Activated T-cell treated with anti-CD3 and anti-CD28 coated beads, Interleukin-2, amount 50 U/mL, for 24 hours (primary cell): Measurements from ENCODE around the gene GJE1.
"Not testable (repeated sequence)": the region's sequence is repeated elsewhere in the genome, so short reads cannot be mapped to it uniquely, and the experiment has no call there.

ENCODE experiments used
- DNase-seq: peaks from one replicate; pipeline ENCODE4 v3.0.0-alpha.2; 2020
- H3K27ac Mint-ChIP-seq: 2 replicates; pipeline ENCODE4 v1.8.0; 2020; ENCODE audit warnings: mild to moderate bottlenecking, mixed read lengths
- H3K27me3 Mint-ChIP-seq: 2 replicates; pipeline ENCODE4 v1.8.0; 2020; ENCODE audit warnings: mixed read lengths
- H3K36me3 Mint-ChIP-seq: 2 replicates; pipeline ENCODE4 v1.8.0; 2020; ENCODE audit warnings: low read depth, mixed read lengths
- H3K4me1 Mint-ChIP-seq: 2 replicates; pipeline ENCODE4 v1.8.0; 2020; ENCODE audit warnings: low read depth, mixed read lengths
- H3K4me3 Mint-ChIP-seq: 2 replicates; pipeline ENCODE4 v1.8.0; 2020; ENCODE audit warnings: mild to moderate bottlenecking, moderate library complexity, mixed read lengths
- H3K9me3 Mint-ChIP-seq: 2 replicates; pipeline ENCODE4 v1.8.0; 2020; ENCODE audit warnings: mixed read lengths

Gene GJE1, protein sequence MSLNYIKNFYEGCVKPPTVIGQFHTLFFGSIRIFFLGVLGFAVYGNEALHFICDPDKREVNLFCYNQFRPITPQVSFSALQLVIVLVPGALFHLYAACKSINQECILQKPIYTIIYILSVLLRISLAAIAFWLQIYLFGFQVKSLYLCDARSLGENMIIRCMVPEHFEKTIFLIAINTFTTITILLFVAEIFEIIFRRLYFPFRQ

DNA sequence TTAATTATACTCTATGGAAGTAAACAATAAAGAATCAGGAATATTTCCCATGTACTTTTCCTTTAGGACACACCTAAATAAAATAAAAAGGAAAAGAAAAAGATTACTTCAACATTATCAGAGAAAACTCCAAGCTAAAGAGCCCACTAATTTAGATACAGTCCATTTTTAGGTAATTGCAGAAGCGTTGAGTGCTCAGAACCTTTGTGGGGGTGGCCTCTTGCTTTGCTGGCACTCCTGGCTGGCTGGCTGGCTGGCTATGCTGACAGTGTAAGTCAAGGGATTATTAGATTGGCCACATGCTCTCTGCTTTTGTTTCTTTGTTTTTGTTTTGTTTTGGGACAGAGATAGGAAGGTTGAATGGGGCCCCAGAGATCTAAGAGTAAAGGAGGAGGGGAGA lies at the start of gene GJE1:
Gene GJE1 (plus strand): TSS at position 301 of the 400 bp plus-strand sequence. CDS start 234 bp downstream, outside the sequence.
- H3K4me1 Mint-ChIP-seq: no peaks in the 10 kb centered on the region

DNA sequence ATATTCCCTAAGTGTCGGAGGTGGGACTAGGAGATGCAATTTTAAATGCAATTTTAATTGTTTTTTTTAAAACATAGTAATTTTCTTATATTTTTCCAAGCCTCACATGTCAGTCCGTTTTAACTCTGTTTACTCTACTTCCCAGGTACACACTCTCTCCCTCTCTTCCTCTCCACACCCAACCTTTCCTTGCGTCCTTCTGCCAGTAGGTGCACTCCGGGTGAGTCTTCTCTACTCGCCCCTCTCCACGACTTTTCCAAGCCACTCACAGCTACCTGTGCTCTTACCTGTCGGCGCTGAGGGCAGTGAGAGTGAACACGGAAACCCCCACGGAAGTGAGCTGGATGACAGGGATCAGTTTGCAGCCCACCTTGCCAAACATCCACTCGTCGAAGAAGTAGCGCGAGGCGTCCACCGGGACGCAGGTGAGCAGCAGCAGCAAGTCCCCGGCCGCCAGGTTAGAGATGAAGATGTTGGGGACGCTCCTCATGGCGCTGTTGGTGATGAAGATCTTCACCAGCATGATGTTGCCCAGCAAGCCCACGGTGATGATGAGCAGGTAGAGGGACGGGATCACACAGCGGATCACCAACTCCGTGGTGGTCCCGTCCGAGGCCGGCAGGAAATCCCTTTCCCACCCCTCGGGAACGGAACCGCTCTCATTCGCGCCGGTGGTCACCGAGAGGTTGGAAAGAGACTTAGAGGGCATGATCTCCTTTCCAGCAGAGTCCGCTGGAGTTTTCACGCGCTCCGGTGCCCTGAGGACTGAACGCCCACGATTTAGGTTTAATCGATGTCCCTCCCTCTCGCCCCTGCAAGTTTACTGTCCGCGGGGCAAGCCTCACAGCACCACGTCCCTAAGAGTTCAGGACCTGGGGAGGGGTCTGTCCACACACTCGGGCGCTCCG lies 44.5 kb upstream of the GJE1 start:
- DNase-seq: no peak
- H3K9me3 Mint-ChIP-seq: no peaks in the 10 kb centered on the region

More for the DNA sequence above, at the start of gene GJE1:
- Mint-ChIP-seq H3K36me3 (no peaks in the 10 kb centered on the region), H3K4me3 (no peak within 1 kb of the TSS), H3K9me3 (no peaks in the 10 kb centered on the region), H3K27ac (no peak within 1 kb of the TSS), H3K27me3 (peaks cover 38% of the 10 kb centered on the region)
- DNase-seq: no peak

DNA sequence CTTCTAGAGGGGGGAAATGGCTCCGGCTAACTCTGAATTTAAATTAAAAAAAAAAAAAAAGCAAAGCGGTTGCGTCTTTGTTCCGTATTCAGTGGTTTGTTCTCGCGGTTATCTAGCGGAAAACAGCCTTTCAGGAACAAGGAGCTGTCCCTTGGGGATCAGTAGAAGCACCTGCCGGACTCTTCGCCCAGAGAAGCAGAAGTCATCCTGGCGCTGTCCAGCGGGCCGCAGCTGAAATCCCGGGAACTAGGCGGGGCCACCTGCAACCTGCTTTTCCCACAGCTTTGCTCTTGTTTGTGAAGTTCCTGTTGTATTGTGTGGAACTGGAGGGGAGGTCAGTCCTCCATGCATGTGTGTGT lies 43.9 kb upstream of the GJE1 start:
- H3K27ac Mint-ChIP-seq: no peak overlapping the region
- H3K27me3 Mint-ChIP-seq: peaks cover 30% of the 10 kb centered on the region
- no peaks in the 10 kb centered on the region for H3K36me3 Mint-ChIP-seq
- H3K4me3 Mint-ChIP-seq: no peak overlapping the region
- DNase-seq: no peak
- peaks cover 12% of the 10 kb centered on the region for H3K4me1 Mint-ChIP-seq
- H3K9me3 Mint-ChIP-seq: peaks cover 2% of the 10 kb centered on the region

More for the DNA sequence above, 44.5 kb upstream of the GJE1 start:
- Mint-ChIP-seq H3K4me3 (peak overlapping the region; percentile 6), H3K36me3 (no peaks in the 10 kb centered on the region), H3K4me1 (peaks cover 17% of the 10 kb centered on the region), H3K27ac (no peak overlapping the region), H3K27me3 (peaks cover 37% of the 10 kb centered on the region)

GRCh38 chr6:142104820-142105219 lies 27.9 kb upstream of the GJE1 start:
- H3K27me3 Mint-ChIP-seq, H3K27ac Mint-ChIP-seq, H3K36me3 Mint-ChIP-seq, H3K4me3 Mint-ChIP-seq, H3K9me3 Mint-ChIP-seq, H3K4me1 Mint-ChIP-seq, DNase-seq: not testable (repeated sequence)

DNA sequence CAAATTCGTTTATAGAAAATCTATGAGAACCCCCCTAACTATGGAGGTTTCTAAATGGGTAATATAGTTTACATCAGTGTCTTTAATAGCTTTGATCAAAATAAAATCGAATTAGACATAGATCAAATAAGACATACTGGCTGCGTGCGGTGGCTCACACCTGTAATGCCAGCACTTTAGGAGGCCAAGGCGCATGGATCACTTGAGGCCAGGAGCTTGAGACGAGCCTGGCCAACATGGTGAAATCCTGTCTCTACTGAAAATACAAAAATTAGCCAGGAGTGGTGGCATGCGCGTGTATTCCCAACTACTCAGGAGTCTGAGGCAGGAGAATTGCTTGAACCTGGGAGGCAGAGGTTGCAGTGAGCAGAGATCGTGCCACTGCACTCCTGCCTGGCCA lies 21.9 kb upstream of the GJE1 start:
- H3K9me3 Mint-ChIP-seq, DNase-seq, H3K36me3 Mint-ChIP-seq, H3K4me1 Mint-ChIP-seq, H3K4me3 Mint-ChIP-seq, H3K27ac Mint-ChIP-seq, H3K27me3 Mint-ChIP-seq: not testable (repeated sequence)

DNA sequence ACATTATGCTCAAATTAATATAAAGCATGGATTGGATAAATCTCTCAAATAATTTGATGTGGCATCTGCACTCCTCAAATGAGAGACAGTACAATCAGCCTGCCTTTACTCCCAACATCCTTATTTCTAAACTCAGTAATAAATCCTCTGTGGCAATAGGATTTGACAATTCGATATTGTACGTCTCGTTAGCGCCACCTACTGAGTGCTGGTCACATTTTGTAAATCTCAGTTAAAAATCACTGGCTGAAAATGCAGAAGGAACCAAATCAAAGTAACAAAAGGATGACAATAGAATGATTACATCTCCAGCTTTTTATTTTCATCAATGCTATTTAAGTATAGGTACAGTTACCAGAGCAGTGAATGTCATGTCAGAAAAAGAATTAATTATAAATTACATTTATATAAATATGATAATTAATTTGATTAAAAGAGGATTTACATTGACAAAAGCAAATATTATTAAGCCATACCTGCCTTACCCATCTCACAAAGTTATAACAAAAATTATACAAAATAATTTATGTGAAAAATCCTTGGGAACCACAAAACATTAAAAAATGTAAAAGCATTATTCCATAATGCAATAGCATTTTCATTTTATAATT lies 20.2 kb upstream of the GJE1 start:
- Mint-ChIP-seq H3K27ac (no peak overlapping the region), H3K36me3 (no peaks in the 10 kb centered on the region), H3K27me3 (peaks cover 5% of the 10 kb centered on the region), H3K9me3 (no peaks in the 10 kb centered on the region), H3K4me3 (no peak overlapping the region), H3K4me1 (no peaks in the 10 kb centered on the region)
- peak; percentile 65 for DNase-seq

- H3K27ac Mint-ChIP-seq: no peak overlapping the region
- H3K4me1 Mint-ChIP-seq: no peaks in the 10 kb centered on the region
- no peaks in the 10 kb centered on the region for H3K9me3 Mint-ChIP-seq
- H3K36me3 Mint-ChIP-seq: no peaks in the 10 kb centered on the region
- H3K27me3 Mint-ChIP-seq: peaks cover 13% of the 10 kb centered on the region
- no peak overlapping the region for H3K4me3 Mint-ChIP-seq
- DNase-seq: no peak
Measured at GRCh38 chr6:142117366-142117765, 15.4 kb upstream of the GJE1 start.

GRCh38 chr6:142118328-142118727 lies 14.4 kb upstream of the GJE1 start:
- Mint-ChIP-seq H3K36me3 (no peaks in the 10 kb centered on the region), H3K9me3 (no peaks in the 10 kb centered on the region), H3K27me3 (peaks cover 13% of the 10 kb centered on the region), H3K4me1 (no peaks in the 10 kb centered on the region), H3K4me3 (no peak overlapping the region), H3K27ac (no peak overlapping the region)
- no peak for DNase-seq

- DNase-seq: no peak
- Mint-ChIP-seq H3K27me3 (peaks cover 12% of the 10 kb centered on the region), H3K4me1 (no peaks in the 10 kb centered on the region), H3K9me3 (no peaks in the 10 kb centered on the region), H3K4me3 (no peak overlapping the region), H3K27ac (no peak overlapping the region), H3K36me3 (no peaks in the 10 kb centered on the region)
Measured at GRCh38 chr6:142118925-142119324, 13.8 kb upstream of the GJE1 start.

GRCh38 chr6:142121342-142121741 lies 11.4 kb upstream of the GJE1 start:
- Mint-ChIP-seq H3K4me3 (no peak overlapping the region), H3K36me3 (no peaks in the 10 kb centered on the region), H3K27ac (no peak overlapping the region), H3K27me3 (peaks cover 8% of the 10 kb centered on the region), H3K9me3 (no peaks in the 10 kb centered on the region), H3K4me1 (no peaks in the 10 kb centered on the region)
- DNase-seq: no peak

- Mint-ChIP-seq H3K9me3 (no peaks in the 10 kb centered on the region), H3K36me3 (no peaks in the 10 kb centered on the region), H3K4me3 (no peak overlapping the region), H3K27ac (no peak overlapping the region), H3K4me1 (no peaks in the 10 kb centered on the region), H3K27me3 (peaks cover 32% of the 10 kb centered on the region)
- no peak for DNase-seq
Measured at GRCh38 chr6:142130814-142131213, 1.9 kb upstream of the GJE1 start.

GRCh38 chr6:142138876-142139275 lies 6.2 kb downstream of the GJE1 start:
- no peak overlapping the region for H3K27ac Mint-ChIP-seq
- no peak for DNase-seq
- no peaks in the 10 kb centered on the region for H3K4me1 Mint-ChIP-seq
- H3K9me3 Mint-ChIP-seq: no peaks in the 10 kb centered on the region
- no peak overlapping the region for H3K4me3 Mint-ChIP-seq
- peaks cover 20% of the 10 kb centered on the region for H3K27me3 Mint-ChIP-seq
- no peaks in the 10 kb centered on the region for H3K36me3 Mint-ChIP-seq

- Mint-ChIP-seq H3K27me3 (peaks cover 17% of the 10 kb centered on the region), H3K4me1 (peaks cover 13% of the 10 kb centered on the region)
- H3K9me3 Mint-ChIP-seq, H3K36me3 Mint-ChIP-seq, H3K27ac Mint-ChIP-seq, DNase-seq, H3K4me3 Mint-ChIP-seq: not testable (repeated sequence)
Measured at GRCh38 chr6:142141531-142141930, 8.8 kb downstream of the GJE1 start.

- peaks cover 58% of the 10 kb centered on the region for H3K4me1 Mint-ChIP-seq
- H3K9me3 Mint-ChIP-seq: no peaks in the 10 kb centered on the region
- peak within 1 kb of the TSS; percentile 95 for H3K27ac Mint-ChIP-seq
- peak within 1 kb of the TSS; percentile 95 for H3K4me3 Mint-ChIP-seq
- DNase-seq: peak; percentile 93
- H3K36me3 Mint-ChIP-seq: peaks cover 43% of the 10 kb centered on the region
- H3K27me3 Mint-ChIP-seq: no peaks in the 10 kb centered on the region
Measured at GRCh38 chr6:142146828-142147662, 14.3 kb downstream of the GJE1 start, which contains the start of the genes NMBR and VTA1. TSS of gene NMBR (minus strand) at chr6:142147122. CDS start at chr6:142088658, 58,464 bp downstream. TSS of gene VTA1 (plus strand) at chr6:142147263. CDS start at chr6:142147288, 25 bp downstream.
